B cell (primary cell): ENCODE results near the gene YAP1. TPM values are rescaled to one million over a fixed set of nuclear protein-coding genes. Genes with fewer than 3 reads are reported as not detected.

ENCODE experiments used
- ATAC-seq: fragments of 200-7000 bp; cut with Tn5 transposase; one replicate; pipeline ENCODE4 v1.10.0; 2021; ENCODE audit warnings: low read depth, mild to moderate bottlenecking, moderate number of reproducible peaks, moderate library complexity
- CTCF ChIA-PET: fragments of 350-600 bp; sonication (Branson Sonifier 250); formaldehyde crosslinking; loops from one replicate; lab custom pipeline; 2021; ENCODE audit warnings: antibody characterized with exemption, inconsistent platforms; lab: Charles Lee
- POLR2A ChIA-PET: fragments of 350-600 bp; sonication (Branson Sonifier 250); formaldehyde crosslinking; loops from one replicate; lab custom pipeline; 2021; ENCODE audit warnings: antibody characterized with exemption; lab: Charles Lee
- DNase-seq: peaks from one replicate; pipeline ENCODE4 v3.0.0; 2013
- H2AFZ ChIP-seq: 2 replicates; pipeline ENCODE4 v1.6.1; 2012; ENCODE audit warnings: mild to moderate bottlenecking, low read depth, low read length; ENCODE audit not compliant: insufficient read depth, poor library complexity, severe bottlenecking
- H3K27ac ChIP-seq, 2 donors: 1 replicate in 1 of 2; 2 replicates in 1 of 2; pipeline ENCODE4 v1.5.1; 2012 to 2013; ENCODE audit warnings: low read length in 2 of 2, mild to moderate bottlenecking in 2 of 2, moderate library complexity in 1 of 2
- H3K27me3 ChIP-seq, 4 experiments: fragments of 200-600 bp in 1 of 4; sonication (generic) in 1 of 4; replicated peaks in 1 of 4; 1 replicate in 2 of 4; 2 replicates in 2 of 4; pipeline versions ENCODE4 v1.6.1 to v1.7.0; 2013 to 2016; ENCODE audit warnings: low read length in 3 of 4, mild to moderate bottlenecking in 2 of 4, mixed read lengths in 1 of 4, moderate library complexity in 1 of 4; ENCODE audit not compliant: insufficient read depth in 4 of 4, control insufficient read depth in 3 of 4; ENCODE audit errors: control extremely low read depth in 1 of 4
- H3K36me3 ChIP-seq, 2 experiments: replicated peaks in 1 of 2; 1 replicate in 1 of 2; 2 replicates in 1 of 2; pipeline versions ENCODE4 v1.6.1 to v1.7.1; 2013; ENCODE audit warnings: low read length in 1 of 2; ENCODE audit not compliant: insufficient read depth in 2 of 2, control insufficient read depth in 1 of 2; ENCODE audit errors: control extremely low read depth in 1 of 2, extremely low read depth in 1 of 2
- H3K4me1 ChIP-seq, 2 donors: fragments of 200-600 bp in 1 of 2; sonication (generic) in 1 of 2; 1 replicate in 1 of 2; 2 replicates in 1 of 2; pipeline versions ENCODE4 v1.5.1 to v1.6.1; 2013 to 2017; ENCODE audit warnings: low read length in 2 of 2; ENCODE audit not compliant: control insufficient read depth in 2 of 2, insufficient read depth in 2 of 2
- H3K4me2 ChIP-seq: replicated peaks from 2 replicates; pipeline ENCODE3; 2012; ENCODE audit warnings: mild to moderate bottlenecking, low read depth, low read length; ENCODE audit not compliant: poor library complexity, severe bottlenecking
- H3K4me3 ChIP-seq, 5 experiments: fragments of 200-600 bp in 1 of 5; sonication (generic) in 1 of 5; 1 replicate in 3 of 5; 2 replicates in 2 of 5; pipeline versions ENCODE4 v1.5.1 to v1.7.0; 2011 to 2016; ENCODE audit warnings: low read length in 4 of 5, mild to moderate bottlenecking in 4 of 5, low read depth in 2 of 5, control low read depth in 1 of 5, moderate library complexity in 1 of 5; ENCODE audit not compliant: insufficient read depth in 1 of 5; ENCODE audit errors: control extremely low read depth in 1 of 5, extremely low read depth in 1 of 5
- H3K79me2 ChIP-seq: fragments of 200-600 bp; sonication (generic); one replicate; pipeline ENCODE4 v1.6.0; 2016; ENCODE audit warnings: low read length; ENCODE audit not compliant: control insufficient read depth, insufficient read depth
- H3K9ac ChIP-seq: fragments of 200-600 bp; sonication (generic); 2 replicates; pipeline ENCODE4 v1.6.1; 2017; ENCODE audit warnings: mild to moderate bottlenecking, low read length, moderate library complexity
- H3K9me3 ChIP-seq, 3 donors: one replicate each; pipeline versions ENCODE4 v1.6.1 to v1.7.1; 2013; ENCODE audit warnings: low read length in 2 of 3; ENCODE audit not compliant: control insufficient read depth in 2 of 3, insufficient read depth in 1 of 3; ENCODE audit errors: control extremely low read depth in 1 of 3
- H4K20me1 ChIP-seq: 2 replicates; pipeline ENCODE4 v1.6.0; 2012; ENCODE audit warnings: mild to moderate bottlenecking, low read length; ENCODE audit not compliant: insufficient read depth, control insufficient read depth, poor library complexity, severe bottlenecking
- H3K27ac Mint-ChIP-seq: one replicate; pipeline ENCODE4 v1.8.0; 2021; ENCODE audit warnings: mixed read lengths
- H3K27me3 Mint-ChIP-seq: one replicate; pipeline ENCODE4 v1.8.0; 2021; ENCODE audit warnings: mixed read lengths
- H3K4me1 Mint-ChIP-seq: one replicate; pipeline ENCODE4 v1.8.0; 2021; ENCODE audit warnings: mixed read lengths
- H3K4me3 Mint-ChIP-seq: one replicate; pipeline ENCODE4 v1.8.0; 2021; ENCODE audit warnings: mixed read lengths
- H3K9me3 Mint-ChIP-seq: one replicate; pipeline ENCODE4 v1.8.0; 2022; ENCODE audit warnings: mixed read lengths; ENCODE audit not compliant: insufficient read depth
- CTCF ChIP-seq: fragments of 200-600 bp; IDR thresholded peaks from one replicate; pipeline ENCODE4 v1.8.0; 2022; ENCODE audit warnings: antibody characterized with exemption, mild to moderate bottlenecking
- EZH2 ChIP-seq: IDR thresholded peaks from 2 replicates; pipeline ENCODE4 v1.6.1; 2012; ENCODE audit warnings: borderline replicate concordance, low read depth, mild to moderate bottlenecking, moderate library complexity, low read length; ENCODE audit not compliant: insufficient read depth, poor library complexity, severe bottlenecking
- WGBS: methylation state at CpG from one replicate; pipeline ENCODE4 v1.1.5; 2013; ENCODE audit warnings: missing lambda C conversion rate; ENCODE audit not compliant: insufficient coverage; 5-methylcytosine and 5-hydroxymethylcytosine counted together
- intact Hi-C: fragments of 100-400 bp; cut with micrococcal nuclease; formaldehyde crosslinking; loops from one replicate; pipeline ENCODE4 v1.10.0; 2022
- polyA plus RNA-seq: library from polyadenylated mRNA; depleted of rRNA; stranded (reverse); fragments of >200 nt; gene quantifications from 2 replicates; pipeline ENCODE4 v1.2.3, GENCODE V29; 2012
- total RNA-seq, 2 donors: library from RNA; stranded (reverse); fragments of 120-200 nt in 1 of 2; gene quantifications; 1 replicate in 1 of 2; 2 replicates in 1 of 2; pipeline versions ENCODE4 v1.2.3 to v1.2.4, GENCODE V29; 2013 to 2022

YAP1 gene
- total and polyA plus RNA-seq, 2 donors (not counting 1 experiment from before 2014, with no cell fraction given) = not detected

GRCh38 chr11:102158164-102158735 is 48.0 kb downstream of the YAP1 start:
- Histone ChIP-seq H3K27me3 (peaks cover 0 to 1% (median 0%) of the 10 kb centered on the region in 4 experiments), H3K79me2 (no peaks in the 10 kb centered on the region), H3K4me1 (no peaks in the 10 kb centered on the region), H3K4me3 (no peak overlapping the region), H3K27ac (no peak overlapping the region), H4K20me1 (no peaks in the 10 kb centered on the region), H3K9ac (no peak overlapping the region), H3K36me3 (no peaks in the 10 kb centered on the region), H2AFZ (no peak overlapping the region), H3K9me3 (no peaks in the 10 kb centered on the region), H3K4me2 (no peak overlapping the region)
- Mint-ChIP-seq H3K4me3 (no peak overlapping the region), H3K27ac (no peak overlapping the region), H3K9me3 (no peaks in the 10 kb centered on the region), H3K27me3 (peaks cover 14% of the 10 kb centered on the region), H3K4me1 (no peaks in the 10 kb centered on the region)
- no peak for ATAC-seq
- TF ChIP-seq EZH2 (no peak), CTCF (no peak)
- POLR2A ChIA-PET = no interaction called here
- CTCF ChIA-PET = no interaction called here
- no peak for DNase-seq
- WGBS = no CpG with 5 or more reads among the region's 2 CpGs
- intact Hi-C loops = no loop called here

GRCh38 chr11:102163368-102163767 is 53.1 kb downstream of the YAP1 start:
- H3K27me3 ChIP-seq = peaks cover 0 to 2% (median 0%) of the 10 kb centered on the region in 4 experiments
- H3K4me1 Mint-ChIP-seq = no peaks in the 10 kb centered on the region
- H3K4me3 Mint-ChIP-seq = no peak overlapping the region
- intact Hi-C loops = no loop called here
- no peak overlapping the region for H3K27ac Mint-ChIP-seq
- H3K27me3 Mint-ChIP-seq = peaks cover 16% of the 10 kb centered on the region
- WGBS = 100% methylated on average over 2 of the region's 4 CpGs
- ChIA-PET CTCF (no interaction called here), POLR2A (no interaction called here)
- H3K9me3 Mint-ChIP-seq = no peaks in the 10 kb centered on the region
- H3K36me3 ChIP-seq = no peaks in the 10 kb centered on the region
- H2AFZ ChIP-seq = no peak overlapping the region
- no peak for ATAC-seq
- H3K4me3 ChIP-seq = no peak overlapping the region
- no peaks in the 10 kb centered on the region for H3K4me1 ChIP-seq
- no peak overlapping the region for H3K4me2 ChIP-seq
- no peak for TF ChIP-seq EZH2
- TF ChIP-seq CTCF = no peak
- no peak overlapping the region for H3K27ac ChIP-seq
- H4K20me1 ChIP-seq = no peaks in the 10 kb centered on the region
- no peaks in the 10 kb centered on the region for H3K9me3 ChIP-seq
- no peak for DNase-seq
- no peaks in the 10 kb centered on the region for H3K79me2 ChIP-seq
- no peak overlapping the region for H3K9ac ChIP-seq
